ENCODE measurements around the gene ZNF280B.
"Not testable (repeated sequence)": the region's sequence is repeated elsewhere in the genome, so short reads cannot be mapped to it uniquely, and the experiment has no call there.

- TF ChIP-seq, protein P1, sequence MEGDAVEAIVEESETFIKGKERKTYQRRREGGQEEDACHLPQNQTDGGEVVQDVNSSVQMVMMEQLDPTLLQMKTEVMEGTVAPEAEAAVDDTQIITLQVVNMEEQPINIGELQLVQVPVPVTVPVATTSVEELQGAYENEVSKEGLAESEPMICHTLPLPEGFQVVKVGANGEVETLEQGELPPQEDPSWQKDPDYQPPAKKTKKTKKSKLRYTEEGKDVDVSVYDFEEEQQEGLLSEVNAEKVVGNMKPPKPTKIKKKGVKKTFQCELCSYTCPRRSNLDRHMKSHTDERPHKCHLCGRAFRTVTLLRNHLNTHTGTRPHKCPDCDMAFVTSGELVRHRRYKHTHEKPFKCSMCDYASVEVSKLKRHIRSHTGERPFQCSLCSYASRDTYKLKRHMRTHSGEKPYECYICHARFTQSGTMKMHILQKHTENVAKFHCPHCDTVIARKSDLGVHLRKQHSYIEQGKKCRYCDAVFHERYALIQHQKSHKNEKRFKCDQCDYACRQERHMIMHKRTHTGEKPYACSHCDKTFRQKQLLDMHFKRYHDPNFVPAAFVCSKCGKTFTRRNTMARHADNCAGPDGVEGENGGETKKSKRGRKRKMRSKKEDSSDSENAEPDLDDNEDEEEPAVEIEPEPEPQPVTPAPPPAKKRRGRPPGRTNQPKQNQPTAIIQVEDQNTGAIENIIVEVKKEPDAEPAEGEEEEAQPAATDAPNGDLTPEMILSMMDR (IDR thresholded peaks at IDR 0.05) = not testable (repeated sequence)
- TF ChIP-seq CREB1 (CRISPR knock-in tag; IDR thresholded peaks at IDR 0.05); TEAD4 (CRISPR knock-in tag; IDR thresholded peaks at IDR 0.05); SP1 (CRISPR knock-in tag; conservative IDR thresholded peaks at IDR 0.05); TP53 (CRISPR knock-in tag; IDR thresholded peaks at IDR 0.05); ATF1 (CRISPR knock-in tag; IDR thresholded peaks at IDR 0.05); ARID4B (CRISPR knock-in tag; IDR thresholded peaks at IDR 0.05; ENCODE audit: borderline replicate concordance): not testable (repeated sequence)
These were observed 1.4 kb upstream of the ZNF280B start for GRCh38 chr22:22509912-22510311.

Data from WTC11 (cell line).